Measurements from ENCODE around the gene TOMM40L. TPM values are rescaled to one million over a fixed set of nuclear protein-coding genes. Genes with fewer than 3 reads are reported as not detected.

TOMM40L gene
- 1 to 10 TPM; 1.8 to 8.9 TPM for total RNA-seq

- Histone ChIP-seq H3K4me3 (peak within 1 kb of the TSS; percentile 43 to 68), H3K27me3 (no peaks in the 10 kb centered on the region), H3K9me3 (no peaks in the 10 kb centered on the region), H3K27ac (peak within 1 kb of the TSS in 1 of 4 donors; percentile 21), H3K36me3 (replicated peaks in 1 of 2; ENCODE audit: insufficient read depth in 1 of 2, low read depth in 2 of 2) (no peaks in the 10 kb centered on the region), H3K4me1 (peaks cover 32% of the 10 kb centered on the region)
- peak; percentile 87 to 95 (median 89) for DNase-seq
- TF ChIP-seq, protein P1, sequence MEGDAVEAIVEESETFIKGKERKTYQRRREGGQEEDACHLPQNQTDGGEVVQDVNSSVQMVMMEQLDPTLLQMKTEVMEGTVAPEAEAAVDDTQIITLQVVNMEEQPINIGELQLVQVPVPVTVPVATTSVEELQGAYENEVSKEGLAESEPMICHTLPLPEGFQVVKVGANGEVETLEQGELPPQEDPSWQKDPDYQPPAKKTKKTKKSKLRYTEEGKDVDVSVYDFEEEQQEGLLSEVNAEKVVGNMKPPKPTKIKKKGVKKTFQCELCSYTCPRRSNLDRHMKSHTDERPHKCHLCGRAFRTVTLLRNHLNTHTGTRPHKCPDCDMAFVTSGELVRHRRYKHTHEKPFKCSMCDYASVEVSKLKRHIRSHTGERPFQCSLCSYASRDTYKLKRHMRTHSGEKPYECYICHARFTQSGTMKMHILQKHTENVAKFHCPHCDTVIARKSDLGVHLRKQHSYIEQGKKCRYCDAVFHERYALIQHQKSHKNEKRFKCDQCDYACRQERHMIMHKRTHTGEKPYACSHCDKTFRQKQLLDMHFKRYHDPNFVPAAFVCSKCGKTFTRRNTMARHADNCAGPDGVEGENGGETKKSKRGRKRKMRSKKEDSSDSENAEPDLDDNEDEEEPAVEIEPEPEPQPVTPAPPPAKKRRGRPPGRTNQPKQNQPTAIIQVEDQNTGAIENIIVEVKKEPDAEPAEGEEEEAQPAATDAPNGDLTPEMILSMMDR (IDR thresholded peaks at IDR 0.05): peak in 4 of 7 experiments; percentile 34 to 41 (median 37)
- peak in 2 of 3 donors; percentile 21 to 24 for TF ChIP-seq POLR2A (IDR thresholded peaks at IDR 0.05)
- intact Hi-C loops (cut with DNase I): no loop called here
- peak; percentile 95 for ATAC-seq
- WGBS, 2 donors: 10 to 15% methylated on average over 16 of the region's 16 CpGs
Observed at GRCh38 chr1:161225534-161226319, at the start of gene TOMM40L. Gene TOMM40L (plus strand): TSS chr1:161226060. CDS start chr1:161226490, 430 bp downstream.

DNA sequence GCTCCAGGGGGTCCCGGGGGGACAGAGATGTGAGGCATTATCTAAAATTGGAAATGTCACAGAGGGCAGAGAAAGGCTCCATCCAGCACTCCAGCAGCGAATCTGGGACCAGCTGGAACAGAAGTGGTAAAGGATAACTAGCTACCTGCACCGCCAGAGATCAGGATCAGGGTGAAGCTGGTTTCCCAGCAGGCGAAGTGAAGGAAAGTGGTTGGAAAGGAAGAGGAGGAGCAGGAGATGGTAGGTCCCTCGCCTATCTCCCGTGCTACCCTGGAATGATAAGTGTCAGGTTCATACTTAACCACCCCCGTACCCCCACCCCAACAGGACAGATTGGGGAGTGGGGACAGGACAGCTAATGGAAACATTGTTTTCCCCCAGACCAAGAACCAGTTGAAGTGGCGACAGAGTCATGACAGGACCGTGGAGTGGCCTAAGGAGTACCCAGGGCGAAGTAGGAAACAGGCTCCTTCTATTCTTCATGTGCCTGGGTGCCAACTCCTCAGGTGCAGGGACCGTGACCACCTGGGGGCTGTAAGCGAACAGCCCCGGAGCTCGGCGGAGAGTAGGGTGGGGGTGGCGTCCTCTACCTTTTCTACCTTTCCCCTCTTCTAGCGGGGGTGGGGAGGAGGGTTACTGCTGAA is 49.3 kb upstream of the TOMM40L start:
- 4 to 8% methylated on average over 15 to 17 of the region's 17 CpGs for WGBS, 2 donors
- DNase-seq (no peak), ATAC-seq (peak; percentile 16)
- intact Hi-C loops (cut with DNase I): no loop called here
- Histone ChIP-seq H3K4me3 (peak overlapping the region; percentile 48 to 65), H3K4me1 (peaks cover 40% of the 10 kb centered on the region), H3K36me3 (replicated peaks in 1 of 2; ENCODE audit: insufficient read depth in 1 of 2, low read depth in 2 of 2) (peaks cover 5 to 17% of the 10 kb centered on the region in 2 donors), H3K27me3 (no peaks in the 10 kb centered on the region), H3K27ac (peak overlapping the region; percentile 81 to 93 (median 91)), H3K9me3 (no peaks in the 10 kb centered on the region)
- TF ChIP-seq, protein P1 (IDR thresholded peaks at IDR 0.05): no peak
- TF ChIP-seq POLR2A (IDR thresholded peaks at IDR 0.05): no peak

- 1 to 5% methylated on average over 20 to 43 of the region's 50 CpGs for WGBS, 2 donors
- peak within 1 kb of the TSS; percentile 81 to 93 (median 91) for H3K27ac ChIP-seq
- TF ChIP-seq, protein P1 (IDR thresholded peaks at IDR 0.05): peak in 5 of 7 experiments; percentile 10 to 45 (median 33)
- TF ChIP-seq POLR2A (IDR thresholded peaks at IDR 0.05): peak; percentile 71 to 91 (median 87)
- peaks cover 37% of the 10 kb centered on the region for H3K4me1 ChIP-seq
- intact Hi-C loops (cut with DNase I): no loop called here
- peak within 1 kb of the TSS; percentile 48 to 65 for H3K4me3 ChIP-seq
- ATAC-seq: peak; percentile 97
- H3K27me3 ChIP-seq: no peaks in the 10 kb centered on the region
- peak; percentile 89 to 93 (median 91) for DNase-seq
- no peaks in the 10 kb centered on the region for H3K9me3 ChIP-seq
- H3K36me3 ChIP-seq (replicated peaks in 1 of 2; ENCODE audit: insufficient read depth in 1 of 2, low read depth in 2 of 2): peaks cover 0 to 11% of the 10 kb centered on the region in 2 donors
Observed at GRCh38 chr1:161177112-161177935, 48.5 kb upstream of the TOMM40L start, which contains the start of gene B4GALT3. Gene B4GALT3 (minus strand): TSS chr1:161177507. CDS start chr1:161176060, 1,447 bp downstream.

GRCh38 chr1:161177936-161178244 is 48.0 kb upstream of the TOMM40L start:
- Histone ChIP-seq H3K4me1 (peaks cover 33% of the 10 kb centered on the region), H3K27me3 (no peaks in the 10 kb centered on the region), H3K36me3 (replicated peaks in 1 of 2; ENCODE audit: insufficient read depth in 1 of 2, low read depth in 2 of 2) (peaks cover 0 to 10% of the 10 kb centered on the region in 2 donors), H3K4me3 (no peak overlapping the region), H3K9me3 (no peaks in the 10 kb centered on the region), H3K27ac (peak overlapping the region; percentile 81 to 93 (median 91))
- intact Hi-C loops (cut with DNase I): no loop called here
- no peak for DNase-seq
- 17 to 23% methylated on average over 9 of the region's 9 CpGs for WGBS, 2 donors
- ATAC-seq: peak; percentile 1
- no peak for TF ChIP-seq POLR2A (IDR thresholded peaks at IDR 0.05)
- TF ChIP-seq, protein P1 (IDR thresholded peaks at IDR 0.05): no peak
